Measurements from ENCODE around the gene SRL.

The SRL gene

DNA sequence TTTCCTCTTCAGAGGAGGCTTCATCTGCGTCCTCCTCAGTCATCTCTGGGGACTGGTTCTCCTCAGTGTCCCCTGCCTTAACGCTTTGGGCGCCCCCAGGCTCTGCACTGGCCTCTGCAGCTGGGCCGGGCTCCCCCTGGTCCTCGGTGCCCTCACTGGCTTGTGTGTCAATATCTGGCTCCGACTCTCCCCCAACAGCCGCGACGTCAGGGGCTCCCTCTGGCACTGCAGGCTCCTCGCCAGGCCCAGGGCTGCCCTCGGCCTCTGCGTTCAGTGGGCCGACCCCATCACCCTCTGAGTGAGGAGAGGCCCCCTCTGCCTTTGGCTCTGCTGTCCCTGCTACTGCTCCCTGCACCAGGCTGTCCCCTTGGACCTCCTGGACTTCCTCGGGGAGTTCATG is 34.7 kb downstream of the SRL start:
- Mint-ChIP-seq H3K4me3 (no peak overlapping the region), H3K36me3 (ENCODE audit: low read depth) (no peaks in the 10 kb centered on the region), H3K27ac (no peak overlapping the region), H3K9me3 (no peaks in the 10 kb centered on the region), H3K4me1 (peaks cover 39% of the 10 kb centered on the region), H3K27me3 (ENCODE audit: low read depth, poor library complexity) (peaks cover 8% of the 10 kb centered on the region)
- TF ChIP-seq, protein P1, sequence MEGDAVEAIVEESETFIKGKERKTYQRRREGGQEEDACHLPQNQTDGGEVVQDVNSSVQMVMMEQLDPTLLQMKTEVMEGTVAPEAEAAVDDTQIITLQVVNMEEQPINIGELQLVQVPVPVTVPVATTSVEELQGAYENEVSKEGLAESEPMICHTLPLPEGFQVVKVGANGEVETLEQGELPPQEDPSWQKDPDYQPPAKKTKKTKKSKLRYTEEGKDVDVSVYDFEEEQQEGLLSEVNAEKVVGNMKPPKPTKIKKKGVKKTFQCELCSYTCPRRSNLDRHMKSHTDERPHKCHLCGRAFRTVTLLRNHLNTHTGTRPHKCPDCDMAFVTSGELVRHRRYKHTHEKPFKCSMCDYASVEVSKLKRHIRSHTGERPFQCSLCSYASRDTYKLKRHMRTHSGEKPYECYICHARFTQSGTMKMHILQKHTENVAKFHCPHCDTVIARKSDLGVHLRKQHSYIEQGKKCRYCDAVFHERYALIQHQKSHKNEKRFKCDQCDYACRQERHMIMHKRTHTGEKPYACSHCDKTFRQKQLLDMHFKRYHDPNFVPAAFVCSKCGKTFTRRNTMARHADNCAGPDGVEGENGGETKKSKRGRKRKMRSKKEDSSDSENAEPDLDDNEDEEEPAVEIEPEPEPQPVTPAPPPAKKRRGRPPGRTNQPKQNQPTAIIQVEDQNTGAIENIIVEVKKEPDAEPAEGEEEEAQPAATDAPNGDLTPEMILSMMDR (IDR thresholded peaks at IDR 0.05): no peak
- no peak for DNase-seq

DNA sequence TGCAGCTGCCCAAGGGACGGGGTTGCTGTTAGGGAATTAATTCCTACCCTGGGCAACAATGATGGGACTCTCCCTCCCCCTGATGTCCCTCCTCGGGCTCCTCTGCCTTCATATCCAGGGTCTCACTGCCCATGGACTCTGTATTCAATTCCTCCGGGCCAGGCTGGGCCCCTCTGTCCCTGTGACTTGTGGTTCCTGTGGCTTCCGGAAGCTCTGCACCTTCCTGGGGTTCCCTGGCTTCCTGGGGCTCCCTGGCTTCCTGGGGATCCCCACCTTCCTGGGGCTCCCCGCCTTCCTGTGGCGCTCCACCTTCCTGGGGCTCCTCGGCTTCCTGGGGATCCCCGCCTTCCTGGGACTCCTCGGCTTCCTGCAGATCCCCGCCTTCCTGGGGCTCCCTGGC is 35.2 kb downstream of the SRL start:
- Mint-ChIP-seq H3K4me1 (peaks cover 39% of the 10 kb centered on the region), H3K4me3 (no peak overlapping the region), H3K9me3 (no peaks in the 10 kb centered on the region), H3K27ac (no peak overlapping the region), H3K27me3 (ENCODE audit: low read depth, poor library complexity) (peaks cover 8% of the 10 kb centered on the region), H3K36me3 (ENCODE audit: low read depth) (no peaks in the 10 kb centered on the region)
- TF ChIP-seq, protein P1 (IDR thresholded peaks at IDR 0.05): no peak
- DNase-seq: no peak

DNA sequence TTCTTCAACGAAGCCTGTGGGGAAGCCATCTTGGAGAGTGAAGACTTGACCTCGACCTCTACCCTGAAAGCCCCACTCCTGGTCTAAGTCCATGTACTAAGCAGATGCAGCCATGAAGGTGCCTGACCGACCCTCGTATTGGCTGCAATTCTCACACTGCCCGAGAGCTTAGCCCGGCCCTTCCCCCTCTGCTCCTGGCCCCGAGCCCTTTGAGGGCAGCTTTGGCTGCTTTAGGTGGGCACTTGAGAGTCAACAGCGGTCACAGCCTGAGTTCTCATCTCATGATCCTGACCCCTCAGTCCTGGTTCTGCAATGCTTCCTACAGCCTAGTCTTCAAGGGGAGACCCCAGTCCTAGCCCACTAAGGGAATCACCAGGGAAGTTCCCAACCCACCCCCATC is 35.9 kb downstream of the SRL start:
- peaks cover 8% of the 10 kb centered on the region for H3K27me3 Mint-ChIP-seq (ENCODE audit: low read depth, poor library complexity)
- no peak overlapping the region for H3K27ac Mint-ChIP-seq
- TF ChIP-seq, protein P1 (IDR thresholded peaks at IDR 0.05): no peak
- no peak for DNase-seq
- no peaks in the 10 kb centered on the region for H3K9me3 Mint-ChIP-seq
- H3K36me3 Mint-ChIP-seq (ENCODE audit: low read depth): no peaks in the 10 kb centered on the region
- H3K4me1 Mint-ChIP-seq: peaks cover 39% of the 10 kb centered on the region
- no peak overlapping the region for H3K4me3 Mint-ChIP-seq

DNA sequence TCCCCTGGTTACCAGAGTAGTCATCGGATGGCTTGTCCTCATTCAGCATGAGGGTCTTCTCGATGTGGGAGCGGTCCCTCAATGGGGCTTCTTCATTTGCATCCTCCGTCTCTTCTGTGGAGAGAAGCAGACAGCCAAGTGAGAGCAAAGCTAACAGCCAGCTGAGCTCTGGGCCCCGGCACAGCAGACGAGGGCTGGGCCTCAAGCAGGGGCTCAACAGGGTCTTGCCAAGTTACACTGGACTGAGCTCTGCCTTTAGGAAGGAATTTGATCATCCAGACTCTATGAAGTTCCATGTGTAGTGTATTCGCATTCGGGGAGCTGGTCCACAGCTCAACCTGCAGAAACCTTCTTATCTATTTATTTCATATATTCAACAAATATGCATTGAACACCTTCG is 37.4 kb downstream of the SRL start:
- Mint-ChIP-seq H3K27me3 (ENCODE audit: low read depth, poor library complexity) (peaks cover 5% of the 10 kb centered on the region), H3K36me3 (ENCODE audit: low read depth) (no peaks in the 10 kb centered on the region), H3K4me3 (no peak overlapping the region), H3K27ac (no peak overlapping the region), H3K9me3 (no peaks in the 10 kb centered on the region), H3K4me1 (peaks cover 48% of the 10 kb centered on the region)
- TF ChIP-seq, protein P1 (IDR thresholded peaks at IDR 0.05): no peak
- DNase-seq: no peak

DNA sequence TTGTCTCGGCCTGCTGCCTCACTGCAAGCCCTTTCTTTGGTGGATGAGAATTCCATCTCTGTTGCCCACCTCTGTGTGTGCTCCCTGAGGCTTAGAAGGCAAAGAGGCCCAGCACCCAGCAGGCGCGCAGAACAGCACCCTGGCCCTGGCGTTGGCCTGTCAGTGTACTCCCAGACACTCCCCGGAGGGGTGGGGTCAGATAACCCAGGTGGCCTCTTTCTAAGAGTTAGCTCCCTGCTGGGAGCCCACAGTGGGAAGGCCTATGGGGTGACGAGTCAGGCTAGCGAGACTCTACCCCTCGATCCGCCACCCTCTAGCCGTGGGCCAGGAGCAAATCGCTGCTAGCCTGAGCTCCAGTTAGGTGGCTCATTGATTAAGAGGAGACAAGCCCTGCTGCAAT is 38.1 kb downstream of the SRL start:
- peaks cover 9% of the 10 kb centered on the region for H3K27me3 Mint-ChIP-seq (ENCODE audit: low read depth, poor library complexity)

More for the DNA sequence above, 38.1 kb downstream of the SRL start:
- Mint-ChIP-seq H3K4me3 (no peak overlapping the region), H3K27ac (no peak overlapping the region), H3K4me1 (peaks cover 48% of the 10 kb centered on the region), H3K9me3 (no peaks in the 10 kb centered on the region), H3K36me3 (ENCODE audit: low read depth) (no peaks in the 10 kb centered on the region)
- TF ChIP-seq, protein P1 (IDR thresholded peaks at IDR 0.05): no peak
- DNase-seq: no peak
